ENCODE measurements around the gene SHANK1.
"Not testable (repeated sequence)": the region's sequence is repeated elsewhere in the genome, so short reads cannot be mapped to it uniquely, and the experiment has no call there.

The SHANK1 gene

DNA sequence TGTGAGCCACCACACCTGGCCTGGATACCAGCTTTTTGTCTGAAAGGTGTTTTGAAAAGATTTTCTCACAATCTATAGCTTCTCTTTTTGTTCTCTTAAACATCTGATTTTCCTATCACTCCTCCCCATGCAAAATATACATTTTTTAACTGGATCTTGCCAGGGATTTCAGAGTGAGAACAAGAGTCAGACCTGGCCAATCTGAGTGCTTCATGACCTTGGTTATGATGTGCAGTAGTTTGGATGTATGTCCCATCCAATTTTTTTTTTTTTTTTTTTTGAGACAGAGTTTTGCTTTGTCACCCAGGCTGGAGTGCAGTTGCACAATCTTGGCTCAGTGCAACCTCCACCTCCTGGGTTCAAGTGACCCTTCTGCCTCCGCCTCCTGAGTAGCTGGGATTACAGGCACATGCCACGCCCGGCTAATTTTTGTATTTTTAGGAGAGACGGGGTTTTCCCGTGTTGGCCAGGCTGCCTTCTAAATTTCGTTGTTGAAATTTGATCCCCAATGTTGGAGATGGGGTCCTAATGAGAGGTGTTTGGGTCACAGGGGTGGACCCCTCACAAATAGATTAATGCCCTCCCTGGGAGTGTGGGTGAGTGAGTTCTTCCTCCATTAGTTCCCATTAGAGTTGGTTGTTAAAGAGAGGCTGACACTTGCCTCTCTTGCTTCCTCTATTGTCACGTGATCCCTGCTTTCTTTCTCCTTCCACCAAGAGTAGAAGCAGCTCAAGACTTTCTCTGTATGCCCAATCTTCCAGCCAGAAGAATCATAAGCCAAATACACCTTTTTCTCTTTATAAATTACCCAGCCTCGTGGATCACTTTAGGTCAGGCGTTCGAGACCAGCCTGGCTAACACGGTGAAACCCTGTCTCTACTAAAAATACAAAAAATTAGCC, 106.8 kb downstream of the SHANK1 start:
- H3K36me3 ChIP-seq (ENCODE audit: insufficient read depth, low read length); H3K4me1 ChIP-seq (ENCODE audit: insufficient read depth, low read length, poor library complexity, severe bottlenecking); H3K9me2 ChIP-seq (replicated peaks; ENCODE audit: low read depth, low read length); H3K9me3 ChIP-seq (ENCODE audit: insufficient read depth, low read depth, low read length); H3K4me2 ChIP-seq (ENCODE audit: low read depth, low read length, poor library complexity, severe bottlenecking); H3K79me2 ChIP-seq (ENCODE audit: insufficient read depth, low read length); H3K9ac ChIP-seq (ENCODE audit: low read depth, low read length, poor library complexity, severe bottlenecking); H4K20me1 ChIP-seq (ENCODE audit: insufficient read depth, low read length, poor library complexity, severe bottlenecking); H3F3A ChIP-seq (ENCODE audit: low read depth); H3K27me3 ChIP-seq (ENCODE audit: insufficient read depth, low read length, poor library complexity, severe bottlenecking); H2AFZ ChIP-seq (ENCODE audit: low read length); H3K4me3 ChIP-seq (ENCODE audit: low read length, poor library complexity, severe bottlenecking): not testable (repeated sequence)
